22Rv1 (cell line): ENCODE measurements around the gene ATP2A3.
"Not testable (repeated sequence)": the region's sequence is repeated elsewhere in the genome, so short reads cannot be mapped to it uniquely, and the experiment has no call there.

Source experiments
- H3K27ac ChIP-seq: fragments of 450-650 bp; 2 replicates; pipeline ENCODE4 v1.5.1; 2017
- ZFX ChIP-seq: fragments of 450-650 bp; IDR thresholded peaks from 2 replicates; pipeline ENCODE4 v1.6.1; 2017; ENCODE audit warnings: antibody characterized with exemption, borderline replicate concordance
- TF ChIP-seq, protein P1 (sequence below): fragments of 450-650 bp; IDR thresholded peaks from 2 replicates; pipeline ENCODE4 v1.5.1; 2017; ENCODE audit warnings: mild to moderate bottlenecking

ATP2A3 gene

DNA sequence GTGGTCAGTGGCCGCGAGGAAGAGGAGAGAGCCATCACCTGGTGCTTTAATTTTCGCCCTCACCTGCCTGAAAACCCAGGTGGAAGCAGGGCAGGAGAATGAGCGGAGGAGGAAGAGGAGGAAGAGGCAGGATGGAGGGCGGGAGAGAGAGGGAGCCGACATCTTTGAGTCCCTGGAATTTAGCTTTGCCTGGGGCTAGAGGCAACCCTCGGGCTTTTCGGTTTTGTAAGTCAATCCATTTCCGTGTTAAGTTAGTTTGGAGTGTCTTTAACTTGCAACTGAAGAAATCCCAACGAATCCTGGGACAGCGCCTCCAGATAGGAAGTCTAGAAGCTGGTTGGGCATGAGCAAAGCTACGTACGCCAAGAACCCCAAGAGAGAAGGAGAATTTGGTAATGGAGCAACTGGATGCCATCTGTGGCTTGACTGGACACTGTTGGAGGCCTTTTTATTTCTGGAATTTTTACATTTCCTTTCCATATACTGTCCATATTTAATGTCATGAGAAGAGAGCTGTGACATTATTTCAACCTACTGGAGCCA lies 36.9 kb upstream of the ATP2A3 start:
- H3K27ac ChIP-seq: no peak overlapping the region
- TF ChIP-seq, protein P1, sequence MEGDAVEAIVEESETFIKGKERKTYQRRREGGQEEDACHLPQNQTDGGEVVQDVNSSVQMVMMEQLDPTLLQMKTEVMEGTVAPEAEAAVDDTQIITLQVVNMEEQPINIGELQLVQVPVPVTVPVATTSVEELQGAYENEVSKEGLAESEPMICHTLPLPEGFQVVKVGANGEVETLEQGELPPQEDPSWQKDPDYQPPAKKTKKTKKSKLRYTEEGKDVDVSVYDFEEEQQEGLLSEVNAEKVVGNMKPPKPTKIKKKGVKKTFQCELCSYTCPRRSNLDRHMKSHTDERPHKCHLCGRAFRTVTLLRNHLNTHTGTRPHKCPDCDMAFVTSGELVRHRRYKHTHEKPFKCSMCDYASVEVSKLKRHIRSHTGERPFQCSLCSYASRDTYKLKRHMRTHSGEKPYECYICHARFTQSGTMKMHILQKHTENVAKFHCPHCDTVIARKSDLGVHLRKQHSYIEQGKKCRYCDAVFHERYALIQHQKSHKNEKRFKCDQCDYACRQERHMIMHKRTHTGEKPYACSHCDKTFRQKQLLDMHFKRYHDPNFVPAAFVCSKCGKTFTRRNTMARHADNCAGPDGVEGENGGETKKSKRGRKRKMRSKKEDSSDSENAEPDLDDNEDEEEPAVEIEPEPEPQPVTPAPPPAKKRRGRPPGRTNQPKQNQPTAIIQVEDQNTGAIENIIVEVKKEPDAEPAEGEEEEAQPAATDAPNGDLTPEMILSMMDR: no peak
- no peak for TF ChIP-seq ZFX

DNA sequence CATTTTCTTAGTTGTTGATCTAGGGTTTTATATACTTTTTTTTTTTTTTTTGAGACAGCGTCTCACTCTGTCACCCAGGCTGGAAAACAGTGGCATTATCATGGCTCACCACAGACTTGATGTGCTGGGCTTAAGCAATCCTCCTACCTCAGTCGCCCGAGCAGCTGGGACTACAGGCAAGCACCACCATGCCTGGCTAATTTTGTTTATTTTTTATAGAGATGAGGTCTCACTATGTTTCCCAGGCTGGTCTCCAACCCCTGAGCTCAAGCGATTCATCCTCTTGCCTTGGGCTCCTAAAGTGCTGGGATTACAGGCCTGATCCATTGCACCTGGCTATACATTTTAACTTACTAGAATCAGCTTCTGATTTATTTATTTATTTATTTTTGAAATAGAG lies 34.2 kb upstream of the ATP2A3 start:
- TF ChIP-seq ZFX: no peak
- TF ChIP-seq, protein P1: no peak
- H3K27ac ChIP-seq: no peak overlapping the region

DNA sequence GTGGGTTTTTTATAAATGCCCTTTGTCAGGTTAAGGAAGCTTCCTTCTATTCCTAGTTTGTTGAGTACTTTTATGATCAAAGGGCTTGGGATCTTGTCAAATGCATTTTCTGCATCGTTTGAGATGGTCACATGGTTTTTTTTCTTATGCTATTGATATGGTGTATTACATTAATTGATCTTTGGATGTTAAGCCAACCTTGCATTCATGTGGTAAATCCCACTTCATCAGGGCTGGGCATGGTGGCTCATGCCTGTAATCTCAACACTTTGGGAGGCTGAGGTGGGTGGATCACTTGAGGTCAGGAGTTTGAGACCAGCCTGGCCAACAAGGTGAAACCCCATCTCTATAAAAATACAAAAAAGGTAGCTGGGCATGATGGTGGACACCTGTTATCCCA lies 30.8 kb upstream of the ATP2A3 start:
- H3K27ac ChIP-seq: no peak overlapping the region
- TF ChIP-seq ZFX: no peak
- TF ChIP-seq, protein P1: no peak

DNA sequence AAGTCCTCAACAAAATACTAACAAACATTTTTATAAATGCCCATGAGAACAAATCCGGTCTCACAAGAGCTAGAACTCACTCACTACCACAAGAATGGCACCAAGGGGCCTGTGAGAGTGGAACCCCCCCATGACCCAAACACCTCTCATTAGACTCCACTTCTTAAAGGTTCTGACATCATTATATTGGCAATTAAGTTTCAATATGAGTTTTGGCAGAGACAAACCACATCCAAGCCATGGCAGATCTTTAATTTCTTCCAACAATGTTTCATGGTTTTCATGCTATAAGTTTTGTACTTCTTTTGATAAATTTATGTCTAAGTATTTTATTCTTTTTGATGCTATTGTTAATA lies 30.0 kb upstream of the ATP2A3 start:
- H3K27ac ChIP-seq: no peak overlapping the region
- TF ChIP-seq, protein P1: no peak
- no peak for TF ChIP-seq ZFX

DNA sequence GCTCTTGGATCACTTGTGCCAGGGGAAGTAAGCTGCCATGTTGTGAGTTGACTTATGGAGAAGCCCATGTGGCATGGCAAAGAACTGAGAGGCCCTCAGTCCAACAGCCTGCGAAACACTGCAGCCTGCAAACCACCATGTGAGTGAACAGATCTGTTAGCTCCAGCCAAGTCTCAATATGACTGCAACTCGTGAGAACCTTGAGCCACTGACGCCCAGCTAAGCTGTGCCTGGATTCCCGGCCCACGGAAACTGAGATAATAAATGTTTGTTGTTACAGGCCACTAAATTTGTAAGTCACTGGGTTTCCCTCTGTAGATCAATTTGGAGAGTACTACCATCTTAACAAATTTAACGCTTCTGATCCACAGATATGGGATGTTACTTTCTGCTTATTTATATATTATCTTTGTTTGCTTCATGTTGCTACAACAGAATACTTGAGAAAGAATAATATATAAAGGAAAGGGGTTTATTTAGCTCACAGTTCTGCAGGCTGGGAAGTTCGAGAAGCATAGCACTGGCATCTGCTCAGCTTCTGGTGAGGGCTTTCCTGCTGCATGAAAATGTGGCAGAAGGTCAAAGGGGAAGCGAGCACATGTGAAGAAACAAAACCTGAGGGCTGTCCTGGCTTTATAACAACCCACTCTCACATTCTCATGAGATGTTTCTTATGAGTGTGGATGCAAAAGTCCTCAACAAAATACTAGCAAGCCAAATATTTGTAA lies 29.4 kb upstream of the ATP2A3 start:
- no peak overlapping the region for H3K27ac ChIP-seq
- TF ChIP-seq, protein P1: no peak
- TF ChIP-seq ZFX: no peak

DNA sequence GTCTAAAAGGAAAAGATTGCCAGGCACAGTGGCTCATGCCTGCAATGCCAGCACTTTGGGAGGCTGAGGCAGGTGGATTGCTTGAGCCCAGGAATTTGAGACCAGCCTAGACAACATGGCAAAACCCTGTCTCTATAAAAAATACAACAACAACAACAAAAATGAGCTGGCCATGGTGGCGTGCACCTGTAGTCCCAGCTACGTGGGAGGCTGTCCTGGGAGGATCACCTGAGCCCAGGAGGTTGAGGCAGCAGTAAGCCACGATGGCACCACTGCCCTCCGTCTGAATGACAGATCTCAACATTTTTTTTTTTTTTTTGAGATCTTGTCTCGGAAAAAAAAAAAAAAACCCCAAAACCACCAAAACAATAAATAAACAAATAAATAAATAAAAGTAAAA lies 28.1 kb upstream of the ATP2A3 start:
- TF ChIP-seq ZFX: no peak
- TF ChIP-seq, protein P1: no peak
- H3K27ac ChIP-seq: no peak overlapping the region

DNA sequence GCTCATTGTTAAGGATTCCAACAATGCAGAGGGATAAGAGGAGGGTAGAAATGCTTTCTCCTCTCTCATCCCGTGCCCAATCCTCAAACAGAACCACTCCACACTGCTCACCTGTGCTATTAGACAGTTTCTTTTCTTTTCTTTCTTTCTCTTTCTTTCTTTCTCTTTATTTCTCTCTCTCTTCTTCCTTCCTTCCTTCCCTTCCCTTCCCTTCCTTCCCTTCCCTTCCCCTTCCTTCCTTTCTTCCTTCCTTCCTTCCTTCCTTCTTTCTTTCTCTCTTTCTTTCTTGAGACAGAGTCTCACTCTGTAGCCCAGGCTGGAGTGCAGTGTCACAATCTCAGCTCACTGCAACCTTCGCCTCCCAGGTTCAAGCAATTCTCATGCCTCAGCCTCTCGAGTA lies 27.5 kb upstream of the ATP2A3 start:
- H3K27ac ChIP-seq: not testable (repeated sequence)

DNA sequence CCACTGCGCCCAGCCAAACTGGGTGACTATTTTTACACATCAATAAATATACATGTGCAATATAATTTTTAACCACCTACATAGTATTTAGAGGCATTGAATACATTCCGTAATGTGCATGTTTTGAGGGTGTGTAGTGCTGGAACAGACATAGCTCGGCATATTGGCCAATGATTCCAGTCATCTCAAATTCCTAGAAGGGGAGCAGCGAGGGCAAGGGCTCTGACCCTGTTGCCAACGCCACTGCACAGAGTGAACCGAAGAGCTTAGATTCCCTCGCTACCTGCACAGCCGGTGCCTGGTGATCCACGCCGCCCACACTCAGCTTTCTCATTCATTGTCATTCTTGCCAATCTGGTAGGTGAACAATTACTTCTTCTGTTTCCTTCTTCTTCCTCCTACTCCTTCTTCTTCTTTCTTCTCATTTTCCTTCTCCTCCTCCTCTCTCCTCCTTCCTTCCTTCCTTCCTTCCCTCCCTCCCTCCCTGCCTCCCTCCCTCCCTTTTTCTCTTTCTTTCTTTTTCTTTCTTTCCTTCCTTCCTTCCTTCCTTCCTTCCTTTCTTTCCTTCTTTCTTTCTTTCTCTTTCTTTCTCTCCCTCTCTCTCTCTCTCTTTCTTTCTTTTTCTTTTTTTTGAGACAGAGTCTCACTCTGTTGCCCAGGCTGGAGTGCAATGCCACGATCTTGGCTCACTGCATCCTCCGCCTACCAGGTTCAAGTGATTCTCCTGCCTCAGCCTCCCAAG lies 26.3 kb upstream of the ATP2A3 start:
- H3K27ac ChIP-seq: no peak overlapping the region
- TF ChIP-seq, protein P1: no peak
- no peak for TF ChIP-seq ZFX
